Measurements from ENCODE around the gene ABCC12.

Gene ABCC12

GRCh38 chr16:48113471-48113870, 42.3 kb downstream of the ABCC12 start:
- H3K27me3 Mint-ChIP-seq (ENCODE audit: low read depth) = no peaks in the 10 kb centered on the region
- no peaks in the 10 kb centered on the region for H3K4me1 Mint-ChIP-seq (ENCODE audit: low read depth)
- DNase-seq (ENCODE audit: low spot score) = no peak
- H3K4me3 Mint-ChIP-seq = no peak overlapping the region
- H3K27ac Mint-ChIP-seq = no peak overlapping the region
- H3K36me3 Mint-ChIP-seq (ENCODE audit: low read depth) = no peaks in the 10 kb centered on the region
- no peaks in the 10 kb centered on the region for H3K9me3 Mint-ChIP-seq

DNA sequence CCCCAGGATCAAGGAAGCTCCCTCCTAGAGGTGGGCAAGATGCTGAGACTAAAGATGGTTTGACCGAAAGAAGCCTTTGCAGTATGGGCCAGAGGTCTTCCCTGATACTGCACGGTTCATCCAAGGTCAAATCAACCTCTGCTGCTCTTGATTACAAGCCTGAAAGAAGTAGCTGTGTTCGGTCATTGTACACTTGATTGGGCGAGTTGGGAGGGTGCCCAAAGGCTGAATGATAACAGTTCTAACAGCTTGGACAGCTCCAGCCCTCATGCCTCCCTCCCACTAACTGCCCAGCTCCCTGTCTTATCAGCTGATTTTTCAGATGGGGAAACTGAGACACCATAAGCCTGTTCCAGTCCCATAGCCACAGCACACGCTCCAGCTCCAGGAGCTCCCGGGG, 42.8 kb downstream of the ABCC12 start:
- H3K4me3 Mint-ChIP-seq = no peak overlapping the region
- no peak overlapping the region for H3K27ac Mint-ChIP-seq
- no peaks in the 10 kb centered on the region for H3K4me1 Mint-ChIP-seq (ENCODE audit: low read depth)
- no peaks in the 10 kb centered on the region for H3K36me3 Mint-ChIP-seq (ENCODE audit: low read depth)
- no peaks in the 10 kb centered on the region for H3K9me3 Mint-ChIP-seq
- DNase-seq (ENCODE audit: low spot score) = no peak
- H3K27me3 Mint-ChIP-seq (ENCODE audit: low read depth) = no peaks in the 10 kb centered on the region

DNA sequence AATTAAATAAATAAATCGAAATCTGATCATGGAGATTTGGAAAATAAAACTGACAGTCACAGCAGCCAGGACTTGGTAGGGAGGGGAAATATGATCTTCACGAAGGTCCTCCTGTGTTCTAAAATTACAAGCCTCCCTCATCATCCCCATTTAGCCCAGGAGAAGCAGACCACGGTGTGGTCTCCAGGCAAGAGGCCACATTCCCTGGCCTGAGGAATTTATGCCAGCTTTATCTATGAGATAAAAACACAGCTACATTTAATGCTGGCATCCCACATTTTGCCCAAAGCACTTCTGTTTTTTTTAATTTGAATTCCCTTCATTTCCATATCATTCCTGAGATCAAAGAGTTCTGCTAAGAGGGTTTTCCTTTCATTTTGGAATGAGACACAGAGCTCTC, 43.2 kb downstream of the ABCC12 start:
- Mint-ChIP-seq H3K4me1 (ENCODE audit: low read depth) (no peaks in the 10 kb centered on the region), H3K9me3 (no peaks in the 10 kb centered on the region), H3K4me3 (no peak overlapping the region), H3K27me3 (ENCODE audit: low read depth) (no peaks in the 10 kb centered on the region), H3K27ac (no peak overlapping the region), H3K36me3 (ENCODE audit: low read depth) (no peaks in the 10 kb centered on the region)
- DNase-seq (ENCODE audit: low spot score) = no peak

DNA sequence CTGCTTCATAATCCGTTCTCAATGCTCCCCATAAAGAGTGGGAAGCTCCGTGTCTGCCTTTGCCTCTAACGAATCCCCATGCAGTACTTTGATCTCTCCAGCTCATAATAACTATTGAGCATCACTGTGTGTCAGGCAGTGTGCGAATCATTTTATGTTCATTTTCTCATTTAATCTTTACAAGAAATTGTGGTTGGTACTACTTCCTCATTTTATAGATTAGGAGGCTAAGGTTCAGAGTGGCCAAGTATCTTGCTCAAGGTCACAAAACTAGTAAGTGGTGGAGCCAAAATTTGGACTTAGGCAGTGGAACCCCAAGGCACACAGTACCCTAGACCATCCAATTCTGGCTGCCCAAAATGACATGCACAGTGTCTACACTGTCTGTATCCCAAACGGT, 44.8 kb downstream of the ABCC12 start:
- Mint-ChIP-seq H3K4me3 (no peak overlapping the region), H3K27me3 (ENCODE audit: low read depth) (no peaks in the 10 kb centered on the region), H3K9me3 (no peaks in the 10 kb centered on the region), H3K4me1 (ENCODE audit: low read depth) (no peaks in the 10 kb centered on the region), H3K27ac (no peak overlapping the region), H3K36me3 (ENCODE audit: low read depth) (no peaks in the 10 kb centered on the region)
- no peak for DNase-seq (ENCODE audit: low spot score)

GRCh38 chr16:48110000-48110399, 45.8 kb downstream of the ABCC12 start:
- Mint-ChIP-seq H3K36me3 (ENCODE audit: low read depth) (no peaks in the 10 kb centered on the region), H3K4me1 (ENCODE audit: low read depth) (no peaks in the 10 kb centered on the region), H3K27ac (no peak overlapping the region), H3K9me3 (no peaks in the 10 kb centered on the region), H3K4me3 (no peak overlapping the region), H3K27me3 (ENCODE audit: low read depth) (no peaks in the 10 kb centered on the region)
- DNase-seq (ENCODE audit: low spot score) = no peak

DNA sequence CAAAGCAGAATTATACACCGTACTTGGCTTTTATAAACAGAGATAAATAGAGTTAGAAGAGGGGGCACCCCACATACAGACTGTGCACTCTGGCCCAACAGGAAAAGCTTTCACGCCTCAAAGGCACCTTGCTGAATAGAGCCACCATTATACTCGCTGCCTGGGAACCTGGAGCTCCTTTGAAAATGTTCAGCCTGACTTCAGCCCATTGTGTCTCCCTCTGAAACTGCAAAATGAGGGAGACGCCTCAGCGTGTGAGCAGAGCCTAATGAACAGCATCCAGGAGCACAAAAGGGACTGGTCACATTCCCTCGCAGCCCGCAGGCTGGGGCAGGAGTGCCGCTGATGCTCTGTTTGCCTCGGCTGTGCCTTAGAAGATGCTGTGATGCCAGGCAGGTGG, 46.3 kb downstream of the ABCC12 start:
- Mint-ChIP-seq H3K27ac (no peak overlapping the region), H3K36me3 (ENCODE audit: low read depth) (no peaks in the 10 kb centered on the region), H3K9me3 (no peaks in the 10 kb centered on the region), H3K4me3 (no peak overlapping the region), H3K4me1 (ENCODE audit: low read depth) (no peaks in the 10 kb centered on the region), H3K27me3 (ENCODE audit: low read depth) (no peaks in the 10 kb centered on the region)
- no peak for DNase-seq (ENCODE audit: low spot score)

- Mint-ChIP-seq H3K9me3 (no peaks in the 10 kb centered on the region), H3K4me1 (ENCODE audit: low read depth) (no peaks in the 10 kb centered on the region), H3K36me3 (ENCODE audit: low read depth) (no peaks in the 10 kb centered on the region), H3K27me3 (ENCODE audit: low read depth) (peaks cover 10% of the 10 kb centered on the region), H3K4me3 (no peak overlapping the region), H3K27ac (no peak overlapping the region)
- DNase-seq (ENCODE audit: low spot score) = no peak
Measured at GRCh38 chr16:48106446-48106845, 49.3 kb downstream of the ABCC12 start.

Measured in T-helper 2 cell treated with Interferon-gamma antibody and Interleukin-4, amounts not matched to agents 5 μg/mL and 100 μg/mL, for 36 hours (primary cell).